Panc1 (cell line): ENCODE measurements around the gene DPEP2NB. TPM values are rescaled to one million over a fixed set of nuclear protein-coding genes. Genes with fewer than 3 reads are reported as not detected.
"Not testable (repeated sequence)": the region's sequence is repeated elsewhere in the genome, so short reads cannot be mapped to it uniquely, and the experiment has no call there.

ENCODE experiments used
- ATAC-seq: fragments of 200-7000 bp; cut with Tn5 transposase; 2 replicates; pipeline ENCODE4 v1.9.1; 2020; ENCODE audit warnings: mild to moderate bottlenecking, moderate library complexity
- BruUV-seq: library from RNA; stranded (reverse); fragments of 400-500 nt; replicated peaks from 2 replicates; lab custom pipeline; 2021; lab: Mats Ljungman, UMichigan
- CTCF ChIA-PET: fragments of 300-600 bp; sonication (Branson Sonifier 250); formaldehyde crosslinking; loops from one replicate; lab custom pipeline; 2022; ENCODE audit warnings: antibody characterized with exemption; lab: Charles Lee
- POLR2A ChIA-PET: fragments of 300-600 bp; sonication (Branson Sonifier 250); formaldehyde crosslinking; loops from one replicate; lab custom pipeline; 2022; ENCODE audit warnings: antibody characterized with exemption; lab: Charles Lee
- DNase-seq: peaks from one replicate; pipeline ENCODE4 v3.0.0-alpha.2; 2010; ENCODE audit warnings: low read depth, low spot score
- H3K27ac ChIP-seq: 2 replicates; pipeline ENCODE4 v1.5.1; 2011; ENCODE audit warnings: mild to moderate bottlenecking, low read length, inconsistent platforms
- H3K27me3 ChIP-seq: fragments of 200-500 bp; sonication (Bioruptor generic); 2 replicates; pipeline ENCODE4 v1.6.0; 2014; ENCODE audit warnings: low read length, inconsistent platforms; ENCODE audit not compliant: control insufficient read depth, insufficient read depth
- H3K36me3 ChIP-seq: fragments of 200-500 bp; sonication (Bioruptor generic); 2 replicates; pipeline ENCODE4 v1.5.1; 2014; ENCODE audit warnings: inconsistent platforms, mild to moderate bottlenecking, low read length, moderate library complexity; ENCODE audit not compliant: control insufficient read depth, insufficient read depth
- H3K4me1 ChIP-seq: 2 replicates; pipeline ENCODE4 v1.5.1; 2011; ENCODE audit warnings: inconsistent platforms, mild to moderate bottlenecking, low read length, moderate library complexity; ENCODE audit not compliant: control insufficient read depth, insufficient read depth
- H3K4me3 ChIP-seq, 2 experiments: 2 replicates each; pipeline ENCODE4 v1.5.1; 2011 to 2012; ENCODE audit warnings: low read depth in 2 of 2, low read length in 2 of 2, mild to moderate bottlenecking in 2 of 2, inconsistent platforms in 1 of 2, moderate library complexity in 1 of 2
- H3K9me3 ChIP-seq: fragments of 200-500 bp; sonication (Bioruptor generic); 2 replicates; pipeline ENCODE4 v1.5.1; 2014; ENCODE audit warnings: low read depth, mild to moderate bottlenecking, inconsistent platforms, low read length, moderate library complexity; ENCODE audit not compliant: control insufficient read depth, insufficient read depth
- POLR2AphosphoS5 ChIP-seq: IDR thresholded peaks from 2 replicates; pipeline ENCODE4 v1.6.1; 2012; ENCODE audit warnings: mild to moderate bottlenecking, low read depth, low read length, moderate library complexity
- SIN3A ChIP-seq: IDR thresholded peaks from 2 replicates; pipeline ENCODE4 v1.6.1; 2012; ENCODE audit warnings: low read depth, mild to moderate bottlenecking, low read length, moderate library complexity, borderline replicate concordance; ENCODE audit not compliant: insufficient read depth
- TCF7L2 ChIP-seq: IDR thresholded peaks from 2 replicates; pipeline ENCODE4 v1.6.1; 2011; ENCODE audit warnings: mild to moderate bottlenecking, low read depth, low read length, inconsistent platforms
- in situ Hi-C: cut with HindIII; loops from 2 replicates; pipeline ENCODE4 v1.10.0; 2016; ENCODE audit warnings: low sequenced_read_pairs, low pct_unique_long_range_greater_than_20kb
- intact Hi-C: fragments of 100-400 bp; cut with micrococcal nuclease; formaldehyde crosslinking; loops from one replicate; pipeline ENCODE4 v1.10.0; 2022; ENCODE audit not compliant: unreplicated experiment
- total RNA-seq: library from RNA; stranded (reverse); gene quantifications from one replicate; pipeline ENCODE4 v1.2.1, GENCODE V29; 2021; ENCODE audit not compliant: unreplicated experiment
- TF ChIP-seq, protein P1 (sequence below), 2 experiments: IDR thresholded peaks; 2 replicates each; pipeline ENCODE4 v1.6.1; 2011 to 2012; ENCODE audit warnings: low read depth in 2 of 2, control low read depth in 1 of 2, low read length in 1 of 2, mild to moderate bottlenecking in 1 of 2, moderate library complexity in 1 of 2; ENCODE audit not compliant: insufficient read depth in 1 of 2
- TF ChIP-seq, protein P2 (sequence below): fragments of 450-650 bp; IDR thresholded peaks from 2 replicates; pipeline ENCODE4 v1.5.1; 2017; ENCODE audit warnings: mild to moderate bottlenecking

The DPEP2NB gene
- total RNA-seq, 1 experiment from 2014 or later: not detected

- intact Hi-C loops (no loop called here), in situ Hi-C loops (no loop called here)
- no peaks in the 10 kb centered on the region for H3K9me3 ChIP-seq
- H3K4me3 ChIP-seq: no peak overlapping the region
- no peaks in the 10 kb centered on the region for H3K4me1 ChIP-seq
- ATAC-seq (no peak), DNase-seq (no peak)
- TF ChIP-seq POLR2AphosphoS5 (no peak), SIN3A (no peak), TCF7L2 (no peak)
- TF ChIP-seq, protein P1, sequence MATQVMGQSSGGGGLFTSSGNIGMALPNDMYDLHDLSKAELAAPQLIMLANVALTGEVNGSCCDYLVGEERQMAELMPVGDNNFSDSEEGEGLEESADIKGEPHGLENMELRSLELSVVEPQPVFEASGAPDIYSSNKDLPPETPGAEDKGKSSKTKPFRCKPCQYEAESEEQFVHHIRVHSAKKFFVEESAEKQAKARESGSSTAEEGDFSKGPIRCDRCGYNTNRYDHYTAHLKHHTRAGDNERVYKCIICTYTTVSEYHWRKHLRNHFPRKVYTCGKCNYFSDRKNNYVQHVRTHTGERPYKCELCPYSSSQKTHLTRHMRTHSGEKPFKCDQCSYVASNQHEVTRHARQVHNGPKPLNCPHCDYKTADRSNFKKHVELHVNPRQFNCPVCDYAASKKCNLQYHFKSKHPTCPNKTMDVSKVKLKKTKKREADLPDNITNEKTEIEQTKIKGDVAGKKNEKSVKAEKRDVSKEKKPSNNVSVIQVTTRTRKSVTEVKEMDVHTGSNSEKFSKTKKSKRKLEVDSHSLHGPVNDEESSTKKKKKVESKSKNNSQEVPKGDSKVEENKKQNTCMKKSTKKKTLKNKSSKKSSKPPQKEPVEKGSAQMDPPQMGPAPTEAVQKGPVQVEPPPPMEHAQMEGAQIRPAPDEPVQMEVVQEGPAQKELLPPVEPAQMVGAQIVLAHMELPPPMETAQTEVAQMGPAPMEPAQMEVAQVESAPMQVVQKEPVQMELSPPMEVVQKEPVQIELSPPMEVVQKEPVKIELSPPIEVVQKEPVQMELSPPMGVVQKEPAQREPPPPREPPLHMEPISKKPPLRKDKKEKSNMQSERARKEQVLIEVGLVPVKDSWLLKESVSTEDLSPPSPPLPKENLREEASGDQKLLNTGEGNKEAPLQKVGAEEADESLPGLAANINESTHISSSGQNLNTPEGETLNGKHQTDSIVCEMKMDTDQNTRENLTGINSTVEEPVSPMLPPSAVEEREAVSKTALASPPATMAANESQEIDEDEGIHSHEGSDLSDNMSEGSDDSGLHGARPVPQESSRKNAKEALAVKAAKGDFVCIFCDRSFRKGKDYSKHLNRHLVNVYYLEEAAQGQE (IDR thresholded peaks at IDR 0.05; ENCODE audit: insufficient read depth in 1 of 2, low read depth in 2 of 2, low read length in 1 of 2): no peak
- TF ChIP-seq, protein P2, sequence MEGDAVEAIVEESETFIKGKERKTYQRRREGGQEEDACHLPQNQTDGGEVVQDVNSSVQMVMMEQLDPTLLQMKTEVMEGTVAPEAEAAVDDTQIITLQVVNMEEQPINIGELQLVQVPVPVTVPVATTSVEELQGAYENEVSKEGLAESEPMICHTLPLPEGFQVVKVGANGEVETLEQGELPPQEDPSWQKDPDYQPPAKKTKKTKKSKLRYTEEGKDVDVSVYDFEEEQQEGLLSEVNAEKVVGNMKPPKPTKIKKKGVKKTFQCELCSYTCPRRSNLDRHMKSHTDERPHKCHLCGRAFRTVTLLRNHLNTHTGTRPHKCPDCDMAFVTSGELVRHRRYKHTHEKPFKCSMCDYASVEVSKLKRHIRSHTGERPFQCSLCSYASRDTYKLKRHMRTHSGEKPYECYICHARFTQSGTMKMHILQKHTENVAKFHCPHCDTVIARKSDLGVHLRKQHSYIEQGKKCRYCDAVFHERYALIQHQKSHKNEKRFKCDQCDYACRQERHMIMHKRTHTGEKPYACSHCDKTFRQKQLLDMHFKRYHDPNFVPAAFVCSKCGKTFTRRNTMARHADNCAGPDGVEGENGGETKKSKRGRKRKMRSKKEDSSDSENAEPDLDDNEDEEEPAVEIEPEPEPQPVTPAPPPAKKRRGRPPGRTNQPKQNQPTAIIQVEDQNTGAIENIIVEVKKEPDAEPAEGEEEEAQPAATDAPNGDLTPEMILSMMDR: no peak
- no TSS peak for BruUV-seq
- no peaks in the 10 kb centered on the region for H3K27me3 ChIP-seq
- CTCF ChIA-PET: interaction anchor here (0.7 kb wide), 1 partner anchor 117 kb away, joined by 7 read pairs; no protein-coding TSS in a partner anchor
- no peak overlapping the region for H3K27ac ChIP-seq
- no peaks in the 10 kb centered on the region for H3K36me3 ChIP-seq
- POLR2A ChIA-PET: no interaction called here
Measured at GRCh38 chr16:68000450-68000849, 15.3 kb downstream of the DPEP2NB start.

- Histone ChIP-seq H3K4me1 (no peaks in the 10 kb centered on the region), H3K4me3 (no peak overlapping the region), H3K27ac (no peak overlapping the region), H3K36me3 (no peaks in the 10 kb centered on the region), H3K27me3 (no peaks in the 10 kb centered on the region), H3K9me3 (no peaks in the 10 kb centered on the region)
- intact Hi-C loops: no loop called here
- ATAC-seq (no peak), DNase-seq (no peak)
- in situ Hi-C loops: no loop called here
- CTCF ChIA-PET: interaction anchor here (0.7 kb wide), 1 partner anchor 117 kb away, joined by 7 read pairs; no protein-coding TSS in a partner anchor
- TF ChIP-seq, protein P1 (IDR thresholded peaks at IDR 0.05; ENCODE audit: insufficient read depth in 1 of 2, low read depth in 2 of 2, low read length in 1 of 2): no peak
- TF ChIP-seq, protein P2: no peak
- TF ChIP-seq TCF7L2: no peak
- no peak for TF ChIP-seq POLR2AphosphoS5
- no peak for TF ChIP-seq SIN3A
- POLR2A ChIA-PET: no interaction called here
- no TSS peak for BruUV-seq
Measured at GRCh38 chr16:67999985-68000384, 15.7 kb downstream of the DPEP2NB start.

GRCh38 chr16:67998779-67999688, 16.7 kb downstream of the DPEP2NB start, which contains the start of gene DPEP2:
TSS of gene DPEP2 (minus strand) at chr16:67999484. CDS start at chr16:67993212, 6,272 bp downstream.
- DNase-seq, intact Hi-C loops, BruUV-seq, in situ Hi-C loops, POLR2A ChIA-PET, ATAC-seq, H3K27me3 ChIP-seq, H3K4me1 ChIP-seq, H3K9me3 ChIP-seq, H3K27ac ChIP-seq, H3K4me3 ChIP-seq, H3K36me3 ChIP-seq, CTCF ChIA-PET: not testable (repeated sequence)
